Effector CD8-positive, alpha-beta T cell (primary cell): ENCODE results near the gene GALNT9.
A peak's percentile ranks its signal among the peaks of the same experiment; 100 is the strongest.
"Not testable (repeated sequence)": the region's sequence is repeated elsewhere in the genome, so short reads cannot be mapped to it uniquely, and the experiment has no call there.

Source experiments
- DNase-seq: peaks from one replicate; lab custom pipeline; 2025; lab: John Stamatoyannopoulos, UW

The GALNT9 gene

GRCh38 chr12:132155771-132156572 lies 173.4 kb downstream of the GALNT9 start:
- no peak for DNase-seq

- no peak for DNase-seq
Measured at GRCh38 chr12:132154941-132155770, 174.2 kb downstream of the GALNT9 start.

GRCh38 chr12:132154341-132154761 lies 175.0 kb downstream of the GALNT9 start:
- DNase-seq = no peak

GRCh38 chr12:132153501-132154340 lies 175.7 kb downstream of the GALNT9 start:
- peak; percentile 51 for DNase-seq

GRCh38 chr12:132152953-132153352 lies 176.4 kb downstream of the GALNT9 start:
- no peak for DNase-seq

GRCh38 chr12:132152411-132152821 lies 177.0 kb downstream of the GALNT9 start:
- no peak for DNase-seq

GRCh38 chr12:132151766-132152410 lies 177.5 kb downstream of the GALNT9 start:
- no peak for DNase-seq

- no peak for DNase-seq
Measured at GRCh38 chr12:132151145-132151765, 178.1 kb downstream of the GALNT9 start.

- no peak for DNase-seq
Measured at GRCh38 chr12:132150780-132151144, 178.6 kb downstream of the GALNT9 start.

GRCh38 chr12:132149526-132149925 lies 179.9 kb downstream of the GALNT9 start:
- DNase-seq = not testable (repeated sequence)

GRCh38 chr12:132148368-132149045 lies 180.9 kb downstream of the GALNT9 start:
- DNase-seq = no peak

GRCh38 chr12:132147423-132148367 lies 181.7 kb downstream of the GALNT9 start:
- no peak for DNase-seq

- no peak for DNase-seq
Measured at GRCh38 chr12:132146772-132147422, 182.5 kb downstream of the GALNT9 start.
